ENCODE measurements around the gene PRG3.
"Not testable (repeated sequence)": the region's sequence is repeated elsewhere in the genome, so short reads cannot be mapped to it uniquely, and the experiment has no call there.

PRG3 gene

DNA sequence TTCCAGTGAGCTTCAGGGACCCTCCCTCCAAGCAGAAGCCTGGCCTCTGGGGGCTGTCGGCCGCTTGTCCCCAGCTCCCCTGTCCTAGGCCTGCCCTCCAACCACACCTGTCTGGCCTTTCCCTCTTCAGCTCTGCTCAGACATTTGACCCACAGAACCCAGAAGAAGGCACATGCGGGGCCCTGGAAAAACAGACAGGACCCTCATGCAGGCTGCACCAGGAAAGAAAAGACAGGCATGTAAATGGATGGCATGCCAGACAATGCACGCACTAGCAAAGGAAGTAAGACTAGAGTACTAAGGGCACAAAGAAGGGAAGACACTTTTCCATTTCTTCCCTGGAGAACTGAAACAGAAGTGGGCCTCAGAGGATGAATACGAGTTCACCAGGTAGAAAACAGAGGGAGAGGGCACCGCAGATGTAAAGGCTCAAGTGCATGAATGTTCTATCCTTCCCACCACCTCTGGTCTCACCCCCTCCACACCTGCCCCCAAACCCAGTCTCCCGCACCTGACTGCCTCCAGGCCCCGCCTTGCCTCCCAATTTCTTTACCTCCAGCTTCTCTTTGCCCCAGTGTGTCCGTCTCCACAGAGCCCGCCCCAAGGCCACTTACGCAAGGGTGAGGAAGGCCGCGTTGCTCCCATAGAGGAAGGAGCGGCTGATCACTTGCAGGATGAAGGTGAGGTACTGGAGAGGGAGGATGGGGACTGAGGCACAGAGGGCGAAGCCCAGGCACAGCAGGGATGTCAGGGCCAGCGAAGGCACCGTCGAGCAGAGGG is 28.6 kb upstream of the PRG3 start:
- no peak for DNase-seq (ENCODE audit: low read depth in 1 of 2, low spot score in 1 of 2)

DNA sequence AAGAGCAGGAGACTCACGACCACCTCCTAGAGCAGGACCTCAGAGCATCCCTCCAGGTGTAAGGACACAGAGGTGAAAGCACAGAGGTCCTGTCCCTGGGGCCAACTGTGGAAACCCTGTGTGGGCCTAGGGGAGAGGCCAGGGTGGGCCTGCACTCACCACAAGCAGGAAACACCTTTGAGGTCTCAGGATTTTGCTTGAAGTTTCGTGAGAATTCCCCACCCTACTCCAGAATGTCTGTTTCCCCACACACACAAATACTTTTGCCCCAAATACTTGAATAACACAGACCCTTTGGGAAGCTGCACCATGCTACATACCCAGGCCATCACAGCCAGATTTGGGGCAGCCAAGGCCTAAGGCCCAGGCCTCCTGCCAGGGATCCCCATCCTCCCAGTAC is 27.8 kb upstream of the PRG3 start:
- DNase-seq (ENCODE audit: low read depth in 1 of 2, low spot score in 1 of 2): no peak

DNA sequence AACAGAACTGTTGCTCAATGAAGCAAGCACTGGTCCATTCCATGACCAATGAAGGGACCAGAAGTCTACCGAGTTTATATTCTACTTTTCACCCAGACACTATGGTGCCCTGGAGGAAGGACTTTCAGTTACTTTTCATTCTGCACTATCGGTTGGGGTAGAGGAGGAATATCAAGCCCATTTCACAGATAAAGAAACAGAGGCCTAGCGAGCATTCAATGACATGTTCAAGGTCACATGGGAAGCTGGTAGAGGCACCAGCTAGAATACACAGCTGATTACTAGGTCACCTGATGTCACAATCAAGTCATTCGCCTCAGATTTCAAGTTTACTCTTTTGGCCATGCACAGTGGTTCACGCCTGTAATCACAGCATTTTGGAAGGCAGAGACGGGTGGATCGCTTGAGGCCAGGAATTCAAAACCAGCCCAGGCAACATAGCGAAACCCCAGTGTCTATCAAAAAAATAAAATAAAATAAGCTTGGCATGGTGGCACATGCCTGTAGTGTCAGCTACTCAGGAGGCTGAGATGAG is 27.1 kb upstream of the PRG3 start:
- no peak for DNase-seq (ENCODE audit: low read depth in 1 of 2, low spot score in 1 of 2)

DNA sequence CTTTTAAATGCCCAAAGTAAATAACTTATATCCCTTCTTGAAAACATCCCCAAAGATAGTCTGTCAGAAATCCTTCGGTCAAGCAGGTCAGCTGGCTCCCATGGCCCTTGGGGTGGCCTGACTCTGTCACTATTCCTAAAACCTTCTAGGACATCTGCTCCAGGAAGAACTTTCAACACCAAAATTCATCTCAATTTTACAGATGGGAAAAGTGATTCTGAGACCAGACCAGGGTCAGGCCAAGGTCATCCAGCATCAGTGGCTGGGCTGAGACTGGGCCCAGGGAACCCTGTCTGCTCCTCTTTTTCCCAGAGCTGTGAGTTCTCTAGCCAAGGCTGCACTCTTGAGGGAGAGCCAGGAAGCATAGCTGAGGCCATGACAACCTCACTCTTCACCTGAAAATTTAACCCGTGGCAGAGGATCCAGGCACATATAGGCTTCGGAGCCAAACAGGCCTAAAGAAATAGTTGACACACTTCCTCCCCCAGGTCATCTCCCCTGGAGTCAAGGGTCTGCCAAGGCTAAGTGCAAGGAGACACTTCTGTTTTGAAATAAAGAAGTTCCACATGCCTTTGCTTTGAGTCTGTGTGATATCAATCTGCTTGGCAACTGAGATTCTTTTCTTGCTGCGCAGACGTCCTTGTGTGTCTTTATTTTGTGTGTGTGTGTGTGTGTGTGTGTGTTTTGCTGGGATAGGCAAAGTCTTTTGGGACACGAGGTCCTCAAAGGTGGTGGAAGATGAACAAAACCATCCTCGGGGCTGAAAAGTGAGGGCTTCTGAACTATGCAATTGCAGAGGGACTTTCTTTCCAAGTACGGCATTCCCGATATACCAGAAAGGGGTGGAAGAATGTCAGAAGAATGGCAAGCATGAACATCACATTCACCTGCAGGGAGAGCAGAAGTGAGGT is 26.3 kb upstream of the PRG3 start:
- DNase-seq (ENCODE audit: low read depth in 1 of 2, low spot score in 1 of 2): no peak

DNA sequence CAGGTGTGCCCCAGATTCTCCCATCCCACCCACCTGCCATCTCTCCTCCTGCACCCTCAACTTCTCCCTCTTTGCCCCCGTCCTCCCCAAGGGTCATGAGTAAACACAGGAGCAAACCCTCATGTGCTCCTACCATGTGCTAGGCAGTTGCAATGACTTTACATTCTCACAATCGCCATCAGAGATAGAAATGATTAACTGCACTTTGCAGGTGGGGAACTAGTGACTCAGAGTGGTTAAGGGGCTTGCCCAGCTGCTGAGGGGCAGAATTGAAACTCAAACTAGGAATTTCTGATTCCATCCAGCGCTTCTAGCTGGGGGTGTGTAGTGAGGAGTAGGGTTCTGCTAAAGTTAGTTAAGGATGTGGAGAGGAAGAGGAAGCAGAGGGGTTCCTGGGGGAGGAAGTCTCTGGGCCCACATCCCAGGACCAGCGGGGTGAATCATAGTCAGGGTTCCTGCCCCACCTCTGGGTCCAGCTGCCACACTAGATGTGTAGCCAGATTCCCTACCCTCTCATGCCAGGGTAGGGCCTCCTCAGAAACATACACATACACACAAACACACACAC is 25.5 kb upstream of the PRG3 start:
- DNase-seq (ENCODE audit: low read depth in 1 of 2, low spot score in 1 of 2): no peak

DNA sequence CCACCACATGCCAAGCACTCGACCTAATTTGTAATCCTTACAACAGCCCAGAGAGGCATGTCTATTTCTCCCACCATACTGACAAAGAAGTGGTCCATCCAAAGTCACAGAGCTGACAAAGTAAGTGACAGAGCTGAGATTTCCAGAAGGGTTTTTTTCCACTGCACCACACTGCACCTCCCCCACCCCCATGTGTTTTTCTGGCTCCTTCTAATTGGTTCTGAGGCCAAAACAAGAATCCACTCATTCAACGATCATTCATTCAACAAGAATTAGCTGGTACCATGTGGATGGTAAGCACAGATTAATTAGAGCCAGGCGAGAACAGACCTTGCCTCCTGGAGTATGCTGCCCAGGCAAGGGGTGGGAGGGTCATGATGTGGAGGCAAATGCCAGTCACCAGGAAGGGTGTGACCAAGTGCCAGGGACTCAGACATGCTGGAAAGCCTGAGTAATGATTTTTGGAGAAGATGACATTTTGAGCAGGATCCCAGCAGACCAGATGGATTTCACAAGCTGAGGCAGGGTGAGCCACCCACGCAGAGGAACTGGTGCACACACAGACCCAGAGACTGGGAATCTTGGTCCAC is 24.4 kb upstream of the PRG3 start:
- no peak for DNase-seq (ENCODE audit: low read depth in 1 of 2, low spot score in 1 of 2)

DNA sequence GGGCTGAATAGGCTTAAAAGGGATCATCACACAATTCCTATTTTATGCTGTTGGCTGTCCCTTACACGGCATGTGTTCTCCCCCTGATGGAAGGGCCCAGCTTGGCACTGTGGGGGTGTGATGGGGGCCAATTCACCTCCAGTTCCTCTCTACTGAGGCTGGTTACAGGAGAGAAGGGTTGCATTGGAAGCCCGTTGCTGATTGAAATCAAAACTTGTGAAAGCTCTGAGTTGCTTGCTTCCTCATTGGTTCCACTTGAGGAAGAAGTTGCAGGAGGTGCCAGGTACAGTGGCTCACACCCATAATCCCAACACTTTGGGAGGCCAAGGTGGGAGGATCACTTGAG is 22.8 kb upstream of the PRG3 start:
- no peak for DNase-seq (ENCODE audit: low read depth in 1 of 2, low spot score in 1 of 2)

DNA sequence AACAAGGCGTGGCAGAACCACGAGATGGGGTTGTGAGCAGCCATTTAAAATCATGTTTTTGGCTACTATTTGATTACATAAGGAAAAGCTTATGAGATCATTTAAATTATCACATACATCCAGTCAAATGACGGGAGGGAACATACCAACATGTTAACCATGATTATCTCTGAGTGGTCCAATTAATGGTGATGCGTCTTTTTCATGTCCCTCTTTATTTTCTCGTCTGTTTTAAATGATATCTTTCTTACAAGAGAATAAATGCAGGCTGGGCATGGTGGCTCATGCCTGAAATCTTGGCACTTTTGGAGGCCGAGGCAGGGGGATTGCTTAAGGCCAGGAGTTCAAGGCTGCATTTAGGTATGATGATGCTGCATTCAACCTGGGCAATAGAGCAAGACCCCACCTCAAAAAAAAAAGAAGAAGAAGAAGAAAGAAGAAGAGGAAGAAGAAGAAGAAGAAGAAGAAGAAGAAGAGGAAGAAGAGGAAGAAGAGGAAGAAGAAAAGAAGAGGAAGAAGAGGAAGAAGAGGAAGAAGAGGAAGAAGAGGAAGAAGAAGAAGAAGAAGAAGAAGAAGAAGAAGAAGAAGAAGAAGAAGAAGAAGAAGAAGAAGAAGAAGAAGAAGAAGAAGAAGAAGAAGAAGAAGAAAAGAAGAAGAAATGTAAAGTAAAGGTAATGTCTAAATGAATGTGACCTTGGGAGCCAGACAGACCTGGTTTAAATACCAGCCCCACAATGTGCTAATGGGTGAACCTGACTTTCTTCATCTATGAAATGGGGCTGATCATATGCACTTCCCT is 22.3 kb upstream of the PRG3 start:
- not testable (repeated sequence) for DNase-seq (ENCODE audit: low read depth in 1 of 2, low spot score in 1 of 2)

DNA sequence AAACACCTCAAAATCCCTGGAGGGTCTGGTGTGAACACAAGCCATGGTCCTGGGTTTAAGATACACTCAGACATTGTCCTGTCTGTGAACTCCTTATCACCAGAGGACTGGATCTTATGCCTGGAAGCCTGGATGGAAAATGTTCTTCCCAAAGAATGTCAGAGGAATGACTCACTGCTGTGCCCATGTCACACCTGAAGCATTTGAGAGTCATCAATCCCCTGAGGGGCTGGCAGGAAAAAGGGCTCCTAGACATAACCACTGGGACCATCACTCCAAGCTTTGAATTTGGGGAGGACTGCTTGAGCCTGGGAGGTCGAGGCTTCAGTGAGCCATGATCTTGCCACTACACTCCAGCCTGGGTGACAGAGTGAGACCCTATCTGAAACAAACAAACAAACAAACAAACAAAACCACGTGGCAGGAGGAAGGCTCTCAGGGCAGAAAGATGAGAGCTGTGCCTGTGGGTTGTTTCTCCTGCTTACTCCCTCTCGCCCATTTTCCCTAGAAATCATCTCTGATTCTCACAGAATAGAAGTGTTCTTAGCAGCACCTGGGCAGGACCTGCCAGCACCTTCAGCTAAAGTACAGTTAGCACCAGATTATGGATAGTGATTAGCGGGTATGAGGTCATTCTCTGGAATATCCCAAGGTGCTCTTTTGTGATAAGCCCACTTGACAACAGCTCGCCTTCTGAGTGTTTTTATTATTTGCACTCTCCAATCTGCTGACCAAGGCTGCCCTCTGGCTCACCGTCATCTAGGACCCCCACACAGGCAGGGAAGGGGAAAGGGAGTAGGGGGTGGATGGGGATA is 21.4 kb upstream of the PRG3 start:
- no peak for DNase-seq (ENCODE audit: low read depth in 1 of 2, low spot score in 1 of 2)

DNA sequence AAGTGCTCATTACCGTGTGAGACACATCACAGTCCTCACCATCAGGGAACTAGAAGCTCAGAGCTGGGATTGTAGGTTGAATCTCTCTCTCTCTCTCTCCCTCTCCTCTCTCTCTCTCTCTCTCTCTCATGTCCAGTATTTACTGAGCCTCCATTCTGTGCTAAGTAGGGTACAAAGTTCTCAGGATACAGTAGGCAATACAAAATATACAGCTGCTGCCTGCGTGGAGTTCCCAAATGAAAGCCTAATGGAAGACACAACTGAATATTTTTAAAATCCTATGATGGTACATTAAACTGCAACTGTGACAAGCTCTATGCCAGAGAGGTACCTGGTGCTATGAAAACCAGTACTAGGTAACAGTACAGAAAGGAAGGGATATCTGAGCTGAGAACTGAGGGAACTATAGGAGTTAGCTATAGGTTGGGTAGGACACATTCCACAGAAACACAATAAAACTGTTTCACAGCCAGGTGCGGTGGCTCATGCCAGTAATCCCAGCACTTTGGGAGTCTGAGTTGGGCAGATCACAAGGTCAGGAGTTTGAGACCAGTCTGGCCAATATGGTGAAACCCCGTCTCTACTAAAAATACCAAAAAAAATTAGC is 19.1 kb upstream of the PRG3 start:
- DNase-seq (ENCODE audit: low read depth in 1 of 2, low spot score in 1 of 2): no peak

DNA sequence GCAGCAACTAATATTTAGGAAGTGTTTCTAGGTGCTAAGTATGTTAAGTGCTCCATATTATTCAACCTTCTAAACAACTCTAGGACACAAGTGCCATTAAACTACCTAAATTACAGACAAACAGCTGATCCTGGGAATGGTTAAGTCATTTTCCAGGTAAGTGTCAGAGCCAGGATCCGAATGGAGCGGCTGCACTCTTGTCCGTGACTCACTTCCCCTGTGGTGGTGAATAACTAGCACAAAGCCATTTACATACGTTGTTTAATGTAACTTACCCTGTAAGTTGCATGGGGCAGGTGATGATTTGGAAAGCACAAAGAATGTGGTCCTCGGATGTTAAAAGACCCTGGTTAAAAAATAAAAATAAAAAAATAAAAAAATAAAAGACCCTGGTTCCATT is 18.3 kb upstream of the PRG3 start:
- DNase-seq (ENCODE audit: low read depth in 1 of 2, low spot score in 1 of 2): no peak

DNA sequence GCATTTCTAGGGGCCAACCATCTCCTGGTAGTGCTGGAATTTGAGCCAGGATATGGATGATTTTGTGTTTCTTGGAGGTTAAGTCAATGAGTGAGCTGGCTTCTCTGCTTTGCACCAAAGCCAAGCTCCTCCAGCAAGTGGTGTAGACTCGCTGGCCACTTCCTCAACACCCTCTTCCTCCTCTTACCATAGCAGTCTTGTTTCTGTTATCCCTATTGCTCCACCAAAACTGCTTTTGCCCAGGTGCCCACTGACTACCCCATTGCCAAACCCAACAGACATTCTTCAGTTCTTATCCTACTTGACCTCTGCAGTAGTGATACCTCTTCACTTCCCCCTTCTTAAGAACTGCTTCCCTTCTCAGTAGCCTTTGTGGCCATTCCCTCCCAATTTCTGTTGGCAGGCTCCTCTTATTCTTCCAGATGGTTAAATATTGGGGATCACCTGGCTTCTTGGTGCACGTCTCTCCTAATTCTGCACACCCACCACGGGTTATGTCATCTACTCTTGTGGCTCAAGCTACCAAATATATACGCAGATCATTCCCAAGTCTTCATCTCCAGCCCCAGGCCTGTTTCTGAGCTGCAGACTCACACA is 16.5 kb upstream of the PRG3 start:
- no peak for DNase-seq (ENCODE audit: low read depth in 1 of 2, low spot score in 1 of 2)

DNA sequence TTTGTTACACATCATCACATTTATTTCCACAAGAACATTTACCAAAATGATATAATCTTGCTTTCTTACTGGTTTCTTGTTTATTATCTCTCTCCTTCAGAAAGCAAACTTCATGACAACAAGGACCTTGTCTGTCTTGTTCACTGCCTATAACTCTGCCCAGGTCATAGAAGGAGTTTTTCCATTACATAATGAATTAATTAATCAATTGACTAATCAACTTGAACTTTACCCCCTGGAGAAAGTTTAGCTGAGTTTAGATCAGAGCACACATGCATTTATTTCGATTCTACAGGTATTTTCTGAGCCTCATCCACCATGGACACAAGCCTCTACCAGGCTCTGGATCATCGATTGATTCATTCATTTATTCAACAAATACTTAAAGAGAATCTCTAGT is 15.8 kb upstream of the PRG3 start:
- no peak for DNase-seq (ENCODE audit: low read depth in 1 of 2, low spot score in 1 of 2)

DNA sequence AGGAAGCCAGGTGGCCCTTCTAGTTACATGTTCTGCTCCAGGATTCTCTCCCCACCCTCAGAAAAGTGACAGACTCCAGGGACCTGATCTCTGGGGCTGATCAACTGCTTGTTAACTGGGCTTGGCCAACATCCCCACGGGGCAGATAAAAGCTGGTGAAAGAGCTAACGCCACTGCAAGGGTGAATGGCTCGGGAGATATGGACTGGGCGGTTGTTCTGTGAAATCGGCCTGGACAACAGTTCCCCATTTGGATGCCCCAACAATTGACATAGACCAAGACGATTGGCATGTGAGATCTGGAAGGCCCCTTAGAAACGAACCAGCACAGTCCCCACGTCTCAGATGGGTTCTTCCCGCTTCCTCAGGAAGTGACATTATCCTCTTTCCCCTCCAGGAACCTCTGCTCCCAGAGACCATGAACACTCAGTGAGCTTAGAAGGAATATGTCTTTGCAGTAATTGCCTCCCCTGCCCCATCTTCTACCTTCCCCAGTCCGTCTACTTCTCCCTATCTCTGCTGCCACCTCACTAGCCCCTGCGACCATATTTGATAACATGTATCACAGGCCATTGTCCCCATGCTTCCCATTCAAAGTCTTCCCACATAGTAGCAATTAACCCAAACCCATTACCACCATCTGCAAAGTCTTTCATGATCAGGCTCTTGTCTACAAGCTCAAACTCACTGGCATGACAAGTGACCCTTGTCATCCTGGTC is 15.1 kb upstream of the PRG3 start:
- no peak for DNase-seq (ENCODE audit: low read depth in 1 of 2, low spot score in 1 of 2)

DNA sequence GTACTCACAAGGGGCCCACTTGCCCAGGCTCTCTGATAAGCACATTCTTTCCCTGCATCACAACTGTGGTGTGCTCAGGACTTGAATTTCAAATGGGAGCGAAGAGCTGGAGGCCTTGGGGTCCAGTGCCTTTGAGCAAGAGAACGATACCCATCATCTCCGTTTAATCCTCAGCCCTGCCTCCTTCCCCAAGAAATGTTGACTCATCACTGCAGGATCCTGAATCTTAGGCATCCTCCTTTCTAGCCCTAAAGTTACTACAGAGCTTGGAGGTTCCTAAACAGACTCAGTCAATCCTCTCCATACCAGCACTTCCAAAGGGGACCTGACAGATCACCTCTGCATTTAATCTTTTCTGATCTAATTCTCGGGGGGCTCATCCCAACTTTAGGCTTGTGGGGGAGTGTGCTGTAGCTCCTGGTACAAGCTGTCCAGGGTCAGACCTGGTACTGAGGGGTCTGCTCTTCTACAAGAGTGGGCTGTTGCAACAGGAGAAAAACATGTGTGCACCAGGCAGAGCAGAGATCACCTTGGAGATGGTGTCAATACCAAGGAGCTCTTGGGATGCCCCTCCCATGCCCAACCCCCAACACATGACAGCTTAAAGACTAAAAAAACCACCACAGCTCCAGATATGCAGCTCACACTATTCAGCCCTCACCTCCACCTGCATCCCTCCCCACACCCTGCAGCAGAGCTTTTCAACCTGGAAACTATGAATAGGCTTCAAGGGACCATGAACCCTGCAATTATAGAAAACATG is 13.4 kb upstream of the PRG3 start:
- no peak for DNase-seq (ENCODE audit: low read depth in 1 of 2, low spot score in 1 of 2)

DNA sequence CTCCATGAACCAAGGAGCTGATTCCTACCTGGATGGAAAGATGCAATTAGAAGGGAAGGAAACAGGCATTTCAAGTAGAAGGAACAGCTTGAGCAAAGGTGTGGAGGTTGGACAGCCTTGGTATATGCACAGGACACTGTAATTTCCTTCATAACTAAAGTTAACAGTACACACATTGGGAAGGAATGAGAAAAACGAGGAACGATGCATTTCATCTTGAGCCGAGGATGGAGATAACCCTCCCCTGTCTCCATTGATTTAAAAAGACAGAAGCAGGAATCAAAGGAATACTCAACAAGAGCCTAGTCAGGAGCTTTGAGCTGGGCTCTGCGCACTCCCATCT is 11.8 kb upstream of the PRG3 start:
- no peak for DNase-seq (ENCODE audit: low read depth in 1 of 2, low spot score in 1 of 2)

DNA sequence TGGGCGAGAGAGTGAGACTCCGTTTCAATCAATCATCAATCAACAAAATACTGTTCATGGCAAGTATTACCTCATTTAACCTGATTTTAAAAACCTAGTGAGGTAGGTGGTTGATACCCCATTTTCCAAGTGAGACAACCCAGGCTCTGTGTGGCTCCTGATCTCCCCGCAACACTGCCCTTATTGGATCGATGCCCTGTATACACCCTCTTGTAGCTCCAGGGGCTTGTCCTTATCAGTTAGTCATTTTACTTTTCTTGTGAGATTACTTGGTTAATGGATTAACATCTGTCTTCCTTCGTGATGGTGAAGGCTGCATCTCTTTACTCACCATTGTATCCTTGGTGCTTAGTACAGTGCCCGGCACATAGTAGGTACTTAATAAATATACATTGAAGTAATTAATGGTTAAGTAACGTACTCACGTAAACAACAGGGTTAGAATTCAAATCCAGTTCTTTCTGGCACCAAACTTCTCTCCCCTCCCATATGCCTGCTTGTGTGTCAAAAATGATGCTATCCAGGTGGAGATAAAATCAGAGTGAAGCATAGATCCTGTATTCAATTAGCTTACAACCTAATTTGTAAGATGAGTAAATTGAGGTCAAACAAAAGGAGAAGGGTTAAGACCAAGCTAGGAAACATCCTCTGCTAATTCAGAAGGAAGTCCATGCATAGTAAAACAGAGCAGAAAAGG is 11.3 kb upstream of the PRG3 start:
- DNase-seq (ENCODE audit: low read depth in 1 of 2, low spot score in 1 of 2): no peak

All from stimulated activated CD4-positive, alpha-beta T cell treated with anti-CD3 and anti-CD28 coated beads, Interleukin-15, amount 100 ng/mL, for 1 hour (primary cell).